Trophoblast cell (in vitro differentiated cells and primary cell): ENCODE data around the gene ACOT7.
A peak's percentile ranks its signal among the peaks of the same experiment; 100 is the strongest.

Experiments
- DNase-seq, 2 donors: peaks; one replicate each; pipeline ENCODE4 v3.0.0-alpha.2; 2016
- H2AFZ ChIP-seq: 2 replicates; pipeline ENCODE4 v1.6.1; 2013; ENCODE audit warnings: low read length, moderate library complexity, mild to moderate bottlenecking; ENCODE audit not compliant: insufficient read depth, poor library complexity
- H2AK5ac ChIP-seq: 2 replicates; pipeline ENCODE4 v1.6.1; 2013; ENCODE audit warnings: mild to moderate bottlenecking, low read length
- H2BK120ac ChIP-seq: 2 replicates; pipeline ENCODE4 v1.6.1; 2013; ENCODE audit warnings: low read length, mild to moderate bottlenecking, moderate library complexity; ENCODE audit not compliant: insufficient read depth, poor library complexity
- H2BK12ac ChIP-seq: 2 replicates; pipeline ENCODE4 v1.6.1; 2013; ENCODE audit warnings: mild to moderate bottlenecking, low read length, moderate library complexity
- H2BK5ac ChIP-seq: 2 replicates; pipeline ENCODE4 v1.6.1; 2013; ENCODE audit warnings: low read length, low read depth, moderate library complexity, mild to moderate bottlenecking; ENCODE audit not compliant: poor library complexity
- H3K14ac ChIP-seq: 2 replicates; pipeline ENCODE4 v1.6.1; 2013; ENCODE audit warnings: mild to moderate bottlenecking, low read length
- H3K18ac ChIP-seq: 2 replicates; pipeline ENCODE4 v1.6.1; 2013; ENCODE audit warnings: mild to moderate bottlenecking, low read length
- H3K23ac ChIP-seq: 2 replicates; pipeline ENCODE4 v1.6.1; 2013; ENCODE audit warnings: low read length
- H3K27ac ChIP-seq: 2 replicates; pipeline ENCODE4 v1.5.1; 2013; ENCODE audit warnings: low read depth, mild to moderate bottlenecking, inconsistent platforms, low read length, moderate library complexity
- H3K27me3 ChIP-seq: 2 replicates; pipeline ENCODE4 v1.6.1; 2013; ENCODE audit warnings: inconsistent platforms, mild to moderate bottlenecking, low read length, moderate library complexity; ENCODE audit not compliant: insufficient read depth
- H3K36me3 ChIP-seq, 2 experiments: 1 replicate in 1 of 2; 2 replicates in 1 of 2; pipeline ENCODE4 v1.6.1; 2013; ENCODE audit warnings: low read length in 2 of 2, mild to moderate bottlenecking in 2 of 2, moderate library complexity in 1 of 2; ENCODE audit not compliant: insufficient read depth in 2 of 2, control insufficient read depth in 1 of 2
- H3K4ac ChIP-seq: 2 replicates; pipeline ENCODE4 v1.6.1; 2013; ENCODE audit warnings: low read depth, mild to moderate bottlenecking, low read length, moderate library complexity
- H3K4me1 ChIP-seq, 2 experiments: 1 replicate in 1 of 2; 2 replicates in 1 of 2; pipeline ENCODE4 v1.6.1; 2013; ENCODE audit warnings: low read length in 2 of 2, mild to moderate bottlenecking in 2 of 2, moderate library complexity in 1 of 2; ENCODE audit not compliant: insufficient read depth in 2 of 2, control insufficient read depth in 1 of 2
- H3K4me2 ChIP-seq: 2 replicates; pipeline ENCODE4 v1.6.1; 2013; ENCODE audit warnings: inconsistent platforms, mild to moderate bottlenecking, low read length, moderate library complexity
- H3K4me3 ChIP-seq: 2 replicates; pipeline ENCODE4 v1.5.1; 2013; ENCODE audit warnings: mild to moderate bottlenecking, low read depth, low read length, inconsistent platforms
- H3K79me1 ChIP-seq: one replicate; pipeline ENCODE4 v1.6.1; 2013; ENCODE audit warnings: low read length
- H3K79me2 ChIP-seq: 2 replicates; pipeline ENCODE4 v1.6.1; 2013; ENCODE audit warnings: low read length, mild to moderate bottlenecking; ENCODE audit not compliant: control insufficient read depth, insufficient read depth, poor library complexity
- H3K9ac ChIP-seq: 2 replicates; pipeline ENCODE4 v1.6.1; 2013; ENCODE audit warnings: mild to moderate bottlenecking, low read length
- H3K9me3 ChIP-seq: 2 replicates; pipeline ENCODE4 v1.6.1; 2013; ENCODE audit warnings: low read depth, mild to moderate bottlenecking, control low read depth, inconsistent platforms, low read length; ENCODE audit not compliant: insufficient read depth
- H4K12ac ChIP-seq: 2 replicates; pipeline ENCODE4 v1.6.1; 2013; ENCODE audit warnings: low read depth, mild to moderate bottlenecking, low read length, moderate library complexity
- H4K8ac ChIP-seq: 2 replicates; pipeline ENCODE4 v1.6.1; 2013; ENCODE audit warnings: low read depth, mild to moderate bottlenecking, low read length, moderate library complexity
- H4K91ac ChIP-seq: one replicate; pipeline ENCODE4 v1.6.1; 2013; ENCODE audit warnings: low read depth, mild to moderate bottlenecking, low read length, moderate library complexity
- WGBS: extraction: QIAGEN DNeasy Blood & Tissue Kit; methylation state at CpG from one replicate; pipeline ENCODE4 v1.1.7; 2013; ENCODE audit warnings: missing lambda C conversion rate; ENCODE audit not compliant: insufficient read length, insufficient coverage; ENCODE audit errors: extremely low coverage; 5-methylcytosine and 5-hydroxymethylcytosine counted together

Gene ACOT7

GRCh38 chr1:6301526-6301925 lies 92.0 kb downstream of the ACOT7 start:
- no CpG with 5 or more reads among the region's 8 CpGs for WGBS
- Histone ChIP-seq H3K36me3 (peaks cover 0 to 3% of the 10 kb centered on the region in 2 experiments), H3K27ac (no peak overlapping the region), H3K4me1 (no peaks in the 10 kb centered on the region), H2BK120ac (no peak overlapping the region), H3K79me2 (no peaks in the 10 kb centered on the region), H2AFZ (no peak overlapping the region), H4K91ac (no peak overlapping the region), H3K27me3 (no peaks in the 10 kb centered on the region), H4K8ac (no peak overlapping the region), H3K18ac (no peak overlapping the region), H3K4me2 (no peak overlapping the region), H3K4ac (no peak overlapping the region), H3K23ac (no peak overlapping the region), H2AK5ac (no peak overlapping the region), H3K79me1 (no peaks in the 10 kb centered on the region), H3K9ac (no peak overlapping the region), H2BK12ac (no peak overlapping the region), H3K14ac (no peak overlapping the region), H4K12ac (no peak overlapping the region), H2BK5ac (no peak overlapping the region), H3K4me3 (no peak overlapping the region), H3K9me3 (peaks cover 5% of the 10 kb centered on the region)
- peak in 1 of 2 donors; percentile 18 for DNase-seq

- Histone ChIP-seq H3K79me2 (no peaks in the 10 kb centered on the region), H3K9me3 (no peaks in the 10 kb centered on the region), H3K23ac (no peak overlapping the region), H4K8ac (no peak overlapping the region), H3K18ac (no peak overlapping the region), H3K4me3 (no peak overlapping the region), H3K4ac (no peak overlapping the region), H2AK5ac (no peak overlapping the region), H2BK5ac (no peak overlapping the region), H2BK12ac (no peak overlapping the region), H4K12ac (no peak overlapping the region), H3K27me3 (no peaks in the 10 kb centered on the region), H2AFZ (no peak overlapping the region), H3K4me1 (no peaks in the 10 kb centered on the region), H2BK120ac (no peak overlapping the region), H3K4me2 (no peak overlapping the region), H3K36me3 (no peaks in the 10 kb centered on the region), H4K91ac (no peak overlapping the region), H3K9ac (no peak overlapping the region), H3K27ac (no peak overlapping the region), H3K79me1 (no peaks in the 10 kb centered on the region), H3K14ac (no peak overlapping the region)
- no peak for DNase-seq
- no CpG with 5 or more reads among the region's 32 CpGs for WGBS
Measured at GRCh38 chr1:6300342-6301048, 93.1 kb downstream of the ACOT7 start.

- no peak overlapping the region for H4K91ac ChIP-seq
- H3K9ac ChIP-seq: no peak overlapping the region
- H3K36me3 ChIP-seq: peaks cover 0 to under 1% of the 10 kb centered on the region in 2 experiments
- no peak overlapping the region for H3K18ac ChIP-seq
- no peak overlapping the region for H2BK5ac ChIP-seq
- no CpG with 5 or more reads among the region's 15 CpGs for WGBS
- no peaks in the 10 kb centered on the region for H3K79me2 ChIP-seq
- no peak overlapping the region for H2AK5ac ChIP-seq
- no peak overlapping the region for H2BK12ac ChIP-seq
- H3K27me3 ChIP-seq: no peaks in the 10 kb centered on the region
- H4K8ac ChIP-seq: no peak overlapping the region
- H3K9me3 ChIP-seq: no peaks in the 10 kb centered on the region
- H3K27ac ChIP-seq: no peak overlapping the region
- no peak for DNase-seq
- no peak overlapping the region for H3K14ac ChIP-seq
- no peak overlapping the region for H2AFZ ChIP-seq
- H3K4me1 ChIP-seq: no peaks in the 10 kb centered on the region
- H3K4ac ChIP-seq: no peak overlapping the region
- no peak overlapping the region for H3K4me3 ChIP-seq
- no peak overlapping the region for H2BK120ac ChIP-seq
- no peak overlapping the region for H4K12ac ChIP-seq
- no peak overlapping the region for H3K23ac ChIP-seq
- no peaks in the 10 kb centered on the region for H3K79me1 ChIP-seq
- no peak overlapping the region for H3K4me2 ChIP-seq
Measured at GRCh38 chr1:6299557-6300165, 93.9 kb downstream of the ACOT7 start.

DNA sequence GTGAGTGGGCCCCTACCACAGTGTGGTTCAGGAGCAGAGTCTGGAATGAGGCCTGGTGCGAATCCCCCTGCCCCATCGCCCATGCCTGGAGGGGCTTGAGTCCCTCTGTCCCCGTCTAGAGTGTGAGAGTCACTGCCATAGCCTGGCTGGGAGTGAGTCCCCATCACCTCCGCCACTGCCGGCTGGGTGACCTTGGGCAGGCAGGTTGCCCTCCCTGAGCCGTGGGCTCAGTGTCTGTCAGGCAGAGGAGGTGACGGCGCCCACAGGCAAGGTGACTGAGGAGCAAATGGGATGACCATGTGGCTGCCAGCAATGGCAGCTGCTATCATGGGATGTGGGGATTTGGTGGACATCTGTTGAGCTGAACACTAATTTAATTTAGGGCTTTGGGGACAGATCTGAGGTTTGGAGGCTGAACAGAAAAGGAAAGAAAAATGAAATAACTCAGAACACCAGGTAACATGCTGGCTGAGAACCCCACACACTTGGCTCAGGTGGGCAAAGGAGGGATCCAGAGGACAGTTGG lies 94.6 kb downstream of the ACOT7 start:
- Histone ChIP-seq H3K4ac (no peak overlapping the region), H4K91ac (no peak overlapping the region), H3K14ac (no peak overlapping the region), H3K27me3 (no peaks in the 10 kb centered on the region), H3K9me3 (no peaks in the 10 kb centered on the region), H3K4me1 (no peaks in the 10 kb centered on the region), H3K79me1 (no peaks in the 10 kb centered on the region), H2BK120ac (no peak overlapping the region), H2BK5ac (no peak overlapping the region), H3K18ac (no peak overlapping the region), H3K23ac (no peak overlapping the region), H2AFZ (no peak overlapping the region), H2BK12ac (no peak overlapping the region), H3K9ac (no peak overlapping the region), H4K12ac (no peak overlapping the region), H3K36me3 (peaks cover 2% of the 10 kb centered on the region in 2 experiments), H3K4me3 (no peak overlapping the region), H3K27ac (no peak overlapping the region), H4K8ac (no peak overlapping the region), H3K79me2 (no peaks in the 10 kb centered on the region), H3K4me2 (no peak overlapping the region), H2AK5ac (no peak overlapping the region)
- DNase-seq: no peak
- WGBS: no CpG with 5 or more reads among the region's 8 CpGs
